COLO829 (cell line): ENCODE measurements around the gene SLC13A4.

ENCODE experiments used
- DNase-seq: peaks from one replicate; pipeline ENCODE4 v3.0.0; 2012; ENCODE audit warnings: low spot score

The SLC13A4 gene

DNA sequence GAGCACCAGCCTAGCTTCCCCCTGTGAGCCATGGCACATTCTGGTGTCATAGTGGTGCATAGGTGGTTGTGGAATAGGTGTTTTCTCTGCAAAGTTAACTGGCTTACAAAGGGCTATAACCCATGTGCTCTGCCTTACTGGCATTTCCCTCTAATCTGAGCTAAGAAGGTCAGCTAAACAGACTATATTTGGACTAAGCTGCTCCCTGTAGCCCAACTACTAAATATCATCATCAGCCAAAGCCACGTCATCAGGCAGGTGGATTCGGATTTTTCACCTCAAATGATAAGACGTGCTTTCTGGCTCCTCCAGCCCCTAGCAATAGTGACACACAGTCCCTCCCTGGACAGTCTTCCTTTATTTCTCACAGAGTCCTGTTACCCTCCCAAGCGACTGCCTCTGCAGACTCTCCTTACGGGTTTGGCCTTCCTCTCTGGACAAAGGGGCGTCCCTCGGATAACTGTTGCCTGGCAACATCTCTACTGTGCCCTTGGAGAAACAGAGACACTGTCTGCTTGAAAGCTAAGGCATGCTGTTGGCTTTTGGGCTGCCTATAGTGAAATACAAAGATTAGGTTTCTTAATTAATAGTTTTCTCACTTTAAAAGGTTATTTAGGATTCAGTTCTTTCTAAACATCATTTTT, 9.1 kb downstream of the SLC13A4 start:
- no peak for DNase-seq

GRCh38 chr7:135718219-135718618, 9.8 kb downstream of the SLC13A4 start:
- DNase-seq: no peak

GRCh38 chr7:135717693-135718092, 10.3 kb downstream of the SLC13A4 start:
- DNase-seq: no peak

DNA sequence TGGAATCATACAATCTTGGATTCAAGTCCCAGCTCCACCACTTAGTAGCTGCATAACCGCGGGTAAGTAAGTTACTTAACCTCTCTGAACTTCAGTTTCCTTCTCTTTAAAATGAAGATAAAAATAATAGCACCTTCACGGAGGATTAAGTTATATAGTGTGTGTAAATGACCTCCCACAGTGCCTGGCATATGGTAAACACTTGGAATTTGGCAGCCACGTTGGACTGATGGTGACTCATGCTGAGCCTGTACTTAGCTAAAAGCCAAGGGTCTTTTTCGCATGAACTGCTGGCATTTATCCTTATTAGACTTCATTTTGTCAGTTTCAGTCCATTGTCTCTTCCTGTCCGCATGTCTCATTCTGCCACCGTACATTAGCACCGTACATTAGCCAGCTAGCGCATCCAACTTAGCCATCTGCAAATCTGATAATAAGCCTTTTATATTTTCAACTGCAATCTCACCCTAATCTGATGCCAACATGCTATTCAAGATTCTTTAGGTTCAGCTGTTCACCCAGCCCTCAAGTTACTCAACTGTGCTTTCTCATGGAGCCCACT, 11.2 kb downstream of the SLC13A4 start:
- peak; percentile 89 for DNase-seq

DNA sequence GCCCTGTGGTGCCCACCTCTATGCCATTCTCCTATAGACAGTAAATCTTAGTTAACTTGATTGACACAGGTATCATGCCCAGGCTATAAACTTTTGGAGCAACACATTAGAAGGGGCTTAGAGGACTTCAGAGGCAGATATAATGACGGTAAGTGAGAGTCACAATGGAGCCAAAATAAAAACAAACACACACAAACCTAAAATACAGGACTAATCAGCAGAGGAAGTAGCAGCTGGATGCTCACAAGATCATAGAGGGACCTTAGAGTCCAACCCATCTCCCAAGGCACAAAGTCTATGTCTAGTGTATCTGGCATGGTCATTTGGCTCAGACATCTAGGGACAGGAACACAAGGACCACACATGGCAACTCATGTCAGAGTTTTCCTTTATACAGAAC, 12.3 kb downstream of the SLC13A4 start:
- no peak for DNase-seq

- DNase-seq: no peak
Measured at GRCh38 chr7:135715055-135715522, 12.9 kb downstream of the SLC13A4 start.

DNA sequence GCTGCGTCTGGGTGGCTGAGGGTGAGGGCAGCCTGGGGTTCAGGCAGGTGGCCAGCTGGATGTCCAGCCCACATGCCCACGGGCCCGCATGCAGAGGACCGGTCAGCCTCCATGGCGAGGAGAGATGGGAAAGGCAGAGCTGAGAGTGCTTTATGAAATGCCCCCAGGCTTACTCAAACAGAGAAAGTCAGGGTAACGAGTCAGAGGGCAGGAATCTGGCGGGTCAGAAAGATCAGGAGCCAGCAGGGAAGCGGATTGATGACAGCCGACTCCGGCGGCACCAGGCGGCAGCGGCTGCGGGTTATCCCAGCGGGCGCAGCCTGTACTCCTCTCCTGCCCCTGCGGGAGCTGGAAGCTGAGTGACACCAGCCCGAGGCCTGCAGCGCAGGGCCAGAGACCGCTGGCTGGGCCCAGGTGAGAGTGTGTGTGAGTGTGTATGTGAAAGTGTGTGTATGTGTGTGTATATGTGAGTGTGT, 13.4 kb downstream of the SLC13A4 start:
- peak; percentile 88 for DNase-seq

DNA sequence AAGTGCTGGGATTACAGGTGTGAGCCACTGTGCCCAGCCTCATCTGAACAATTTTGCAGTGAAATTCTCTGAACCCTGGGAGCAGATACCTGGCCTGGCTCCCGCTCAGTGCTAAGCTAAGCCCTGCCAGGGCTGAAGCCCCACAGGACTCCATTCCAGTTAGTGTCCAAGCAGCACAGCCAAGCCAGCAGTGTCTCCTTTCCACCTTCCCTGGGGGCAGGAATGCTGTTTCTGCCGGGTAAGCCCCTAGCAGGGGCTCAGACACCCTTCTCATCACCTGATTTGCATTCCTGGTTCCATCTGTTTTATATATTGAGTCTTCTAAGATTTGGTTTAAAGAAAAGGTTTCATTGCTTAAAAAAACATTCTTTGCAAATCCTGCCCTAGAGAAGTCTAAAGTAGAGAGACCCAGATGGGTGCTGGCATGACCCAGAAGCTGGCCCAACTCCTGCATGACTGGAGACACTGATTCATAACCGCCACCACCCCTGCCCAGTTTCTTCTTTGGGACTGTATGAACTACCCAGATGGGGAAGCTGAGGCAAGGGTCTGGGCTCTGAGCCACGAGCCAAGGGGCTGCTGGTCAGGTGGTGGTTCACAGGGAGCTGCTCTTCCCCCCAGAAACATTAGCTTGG, 14.0 kb downstream of the SLC13A4 start:
- no peak for DNase-seq

GRCh38 chr7:135712796-135713195, 15.2 kb downstream of the SLC13A4 start:
- no peak for DNase-seq

GRCh38 chr7:135712182-135712782, 15.7 kb downstream of the SLC13A4 start:
- DNase-seq: no peak

GRCh38 chr7:135711139-135711469, 16.9 kb downstream of the SLC13A4 start:
- DNase-seq: no peak

DNA sequence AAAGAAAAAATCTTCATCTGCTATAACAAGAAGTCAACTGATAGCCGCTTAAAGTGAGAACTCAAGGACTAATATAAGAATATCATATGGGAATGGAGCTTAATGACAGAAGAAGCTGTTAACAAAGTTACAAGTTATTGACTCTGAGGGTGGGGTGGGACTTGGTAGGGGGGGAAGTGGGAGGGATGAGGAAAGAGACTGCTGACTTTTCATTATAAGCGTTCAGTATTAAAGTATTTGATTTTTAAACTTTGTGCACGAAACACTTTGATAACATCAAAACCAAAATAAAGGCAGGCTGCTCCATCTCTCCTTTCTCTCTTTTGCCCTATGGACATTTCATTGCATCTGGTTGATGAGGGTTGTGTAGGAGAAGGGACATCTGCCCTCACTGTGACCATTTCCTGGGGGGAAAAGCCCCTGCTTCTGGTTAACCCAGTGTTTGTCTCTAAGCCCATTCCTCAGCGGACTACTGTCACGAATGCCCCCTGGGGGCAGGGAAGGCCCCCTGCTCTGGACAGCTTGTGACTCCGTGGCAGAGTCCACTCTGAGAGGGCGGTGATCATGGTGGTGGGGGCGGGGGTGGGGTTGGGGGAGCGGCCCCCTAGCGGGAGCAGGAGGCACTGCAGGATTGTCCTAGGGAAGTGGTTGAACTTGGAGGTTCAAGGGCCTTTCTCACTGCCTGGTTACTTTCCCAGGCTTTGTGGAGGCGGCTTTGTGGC, 17.4 kb downstream of the SLC13A4 start:
- DNase-seq: peak; percentile 64

GRCh38 chr7:135709508-135709907, 18.5 kb downstream of the SLC13A4 start:
- no peak for DNase-seq

GRCh38 chr7:135708041-135708440, 19.9 kb downstream of the SLC13A4 start:
- no peak for DNase-seq

DNA sequence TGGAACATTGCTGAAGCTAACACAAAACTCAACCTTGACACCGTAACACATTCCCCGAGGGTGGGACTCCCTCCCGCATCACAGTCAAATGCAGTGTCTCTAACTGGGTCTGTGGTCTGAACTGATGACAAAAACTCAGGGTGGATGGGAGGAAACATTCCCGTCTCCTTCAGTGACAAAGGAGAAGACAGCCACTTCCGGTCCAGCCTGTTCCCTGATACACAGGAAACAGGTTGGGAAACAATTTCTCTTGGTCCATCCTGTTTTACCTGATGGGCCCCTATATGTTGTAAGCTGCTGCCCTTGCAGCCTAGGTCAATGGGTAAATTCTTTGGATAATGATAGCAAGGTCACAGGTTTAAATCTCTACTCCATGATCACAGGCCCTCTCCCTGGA, 20.4 kb downstream of the SLC13A4 start:
- no peak for DNase-seq

DNA sequence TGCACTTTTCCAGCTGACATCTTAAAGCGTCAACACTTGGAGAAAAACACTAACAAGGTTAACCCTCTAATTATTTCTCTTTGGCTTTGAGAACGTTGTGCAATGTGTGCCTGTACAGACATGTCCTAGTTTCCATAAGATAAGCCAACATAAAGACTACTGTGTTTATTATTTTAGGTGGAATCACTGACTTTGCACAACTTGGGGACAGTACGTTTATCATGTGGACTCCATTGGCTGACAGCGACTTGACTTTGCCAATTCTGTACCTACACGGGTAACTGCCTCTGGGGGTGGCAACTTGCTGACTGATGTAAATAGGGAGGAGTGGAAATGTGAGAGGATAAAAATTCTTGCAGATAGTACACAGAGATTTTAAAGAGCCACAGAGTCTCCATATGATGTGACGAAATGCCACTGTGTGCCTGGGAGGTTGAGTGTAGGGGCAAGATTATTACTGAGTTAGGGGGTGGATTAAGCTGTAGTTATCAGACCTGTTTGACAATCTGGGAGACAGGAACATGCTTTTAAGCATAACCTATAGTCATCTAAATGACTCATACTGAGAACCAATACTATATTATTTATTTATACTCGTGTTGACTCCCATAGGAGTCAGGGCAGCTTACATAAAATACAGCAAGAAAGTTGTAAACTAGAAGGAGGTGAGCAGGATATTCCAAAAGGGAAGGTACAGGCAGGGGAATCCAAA, 21.0 kb downstream of the SLC13A4 start:
- DNase-seq: no peak

- DNase-seq: no peak
Measured at GRCh38 chr7:135706038-135706742, 21.8 kb downstream of the SLC13A4 start.

DNA sequence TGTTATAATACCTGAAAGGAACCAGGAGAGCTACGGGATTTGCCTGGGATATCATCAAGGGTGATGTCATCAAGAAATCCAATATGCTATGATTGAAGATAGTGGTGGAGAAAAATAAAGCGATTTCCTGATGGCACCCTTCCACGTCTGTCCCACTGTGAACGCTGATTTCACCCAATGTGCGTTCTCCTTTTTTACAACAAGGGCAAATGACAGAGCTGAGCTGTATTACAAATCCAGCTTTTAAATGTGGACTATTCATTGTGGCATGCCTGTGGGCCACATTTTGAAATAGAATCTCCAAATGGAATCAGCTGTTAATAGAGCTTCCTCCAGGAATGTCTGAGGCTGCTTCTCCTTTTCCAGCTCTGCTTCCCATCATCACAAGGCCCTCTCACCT, 23.3 kb downstream of the SLC13A4 start:
- no peak for DNase-seq

- DNase-seq: no peak
Measured at GRCh38 chr7:135704074-135704473, 23.9 kb downstream of the SLC13A4 start.

GRCh38 chr7:135697276-135698049, 30.5 kb downstream of the SLC13A4 start:
- DNase-seq: peak; percentile 88
